Lower lobe of right lung (tissue), 2 donors: ENCODE measurements around the gene ATP6V1B1. TPM values are rescaled to one million over a fixed set of nuclear protein-coding genes. Genes with fewer than 3 reads are reported as not detected.

ENCODE experiments used
- ATAC-seq, 2 donors: fragments of 200-7000 bp; cut with Tn5 transposase; one replicate each; pipeline ENCODE4 v1.9.1; 2020 to 2022; ENCODE audit warnings: mild to moderate bottlenecking in 2 of 2, moderate library complexity in 2 of 2
- DNase-seq: peaks from one replicate; pipeline ENCODE4 v3.0.0-alpha.2; 2020
- H3K27ac ChIP-seq: fragments of 200-600 bp; one replicate; pipeline ENCODE4 v1.8.0; 2022
- H3K27me3 ChIP-seq: fragments of 200-600 bp; one replicate; pipeline ENCODE4 v1.8.0; 2022; ENCODE audit warnings: low read depth
- H3K36me3 ChIP-seq: fragments of 200-600 bp; one replicate; pipeline ENCODE4 v1.8.0; 2022; ENCODE audit warnings: mild to moderate bottlenecking
- H3K4me1 ChIP-seq: fragments of 200-600 bp; one replicate; pipeline ENCODE4 v1.8.0; 2022
- H3K4me3 ChIP-seq: fragments of 200-600 bp; one replicate; pipeline ENCODE4 v1.8.0; 2022; ENCODE audit warnings: mild to moderate bottlenecking
- H3K9me3 ChIP-seq: fragments of 200-600 bp; one replicate; pipeline ENCODE4 v1.8.0; 2022
- CTCF ChIP-seq: fragments of 200-600 bp; IDR thresholded peaks from one replicate; pipeline ENCODE4 v1.8.0; 2022; ENCODE audit warnings: antibody characterized with exemption, mild to moderate bottlenecking
- intact Hi-C: fragments of 100-400 bp; cut with DNase I; formaldehyde crosslinking; loops from one replicate; pipeline ENCODE4 v1.11.0; 2022
- total RNA-seq: library from RNA; stranded (reverse); fragmentation: NEBNext Ultra II Directional; extraction: Animal tissue kit (Norgen Biotek cat#: 25700); gene quantifications from one replicate; pipeline ENCODE4 v1.2.1, GENCODE V29; 2021
- donor health status: DM: no; HTN: yes; CAD: no; lungs with severe emphysema.

ATP6V1B1 gene
- total RNA-seq, 1 donor from 2014 or later: 2.2 TPM

- Histone ChIP-seq H3K9me3 (no peaks in the 10 kb centered on the region), H3K36me3 (no peaks in the 10 kb centered on the region), H3K4me1 (peaks cover 5% of the 10 kb centered on the region), H3K4me3 (no peak overlapping the region), H3K27ac (no peak overlapping the region), H3K27me3 (no peaks in the 10 kb centered on the region)
- DNase-seq (no peak), ATAC-seq (no peak)
- TF ChIP-seq CTCF: no peak
- intact Hi-C loops: no loop called here
Observed at GRCh38 chr2:71003966-71004755, 68.5 kb downstream of the ATP6V1B1 start.

GRCh38 chr2:71004857-71005256 is 69.2 kb downstream of the ATP6V1B1 start:
- DNase-seq (no peak), ATAC-seq (no peak)
- Histone ChIP-seq H3K4me1 (peaks cover 5% of the 10 kb centered on the region), H3K27me3 (peaks cover under 1% of the 10 kb centered on the region), H3K9me3 (no peaks in the 10 kb centered on the region), H3K4me3 (no peak overlapping the region), H3K36me3 (no peaks in the 10 kb centered on the region), H3K27ac (no peak overlapping the region)
- TF ChIP-seq CTCF: no peak
- intact Hi-C loops: no loop called here

- Histone ChIP-seq H3K4me3 (no peak overlapping the region), H3K27ac (no peak overlapping the region), H3K36me3 (no peaks in the 10 kb centered on the region), H3K4me1 (peaks cover 5% of the 10 kb centered on the region), H3K9me3 (no peaks in the 10 kb centered on the region), H3K27me3 (peaks cover 8% of the 10 kb centered on the region)
- ATAC-seq (no peak), DNase-seq (no peak)
- no peak for TF ChIP-seq CTCF
- intact Hi-C loops: no loop called here
Observed at GRCh38 chr2:71005271-71006202, 69.8 kb downstream of the ATP6V1B1 start.

- H3K4me3 ChIP-seq: no peak overlapping the region
- no peak for TF ChIP-seq CTCF
- intact Hi-C loops: no loop called here
Observed at GRCh38 chr2:71006323-71006722, 70.6 kb downstream of the ATP6V1B1 start.

DNA sequence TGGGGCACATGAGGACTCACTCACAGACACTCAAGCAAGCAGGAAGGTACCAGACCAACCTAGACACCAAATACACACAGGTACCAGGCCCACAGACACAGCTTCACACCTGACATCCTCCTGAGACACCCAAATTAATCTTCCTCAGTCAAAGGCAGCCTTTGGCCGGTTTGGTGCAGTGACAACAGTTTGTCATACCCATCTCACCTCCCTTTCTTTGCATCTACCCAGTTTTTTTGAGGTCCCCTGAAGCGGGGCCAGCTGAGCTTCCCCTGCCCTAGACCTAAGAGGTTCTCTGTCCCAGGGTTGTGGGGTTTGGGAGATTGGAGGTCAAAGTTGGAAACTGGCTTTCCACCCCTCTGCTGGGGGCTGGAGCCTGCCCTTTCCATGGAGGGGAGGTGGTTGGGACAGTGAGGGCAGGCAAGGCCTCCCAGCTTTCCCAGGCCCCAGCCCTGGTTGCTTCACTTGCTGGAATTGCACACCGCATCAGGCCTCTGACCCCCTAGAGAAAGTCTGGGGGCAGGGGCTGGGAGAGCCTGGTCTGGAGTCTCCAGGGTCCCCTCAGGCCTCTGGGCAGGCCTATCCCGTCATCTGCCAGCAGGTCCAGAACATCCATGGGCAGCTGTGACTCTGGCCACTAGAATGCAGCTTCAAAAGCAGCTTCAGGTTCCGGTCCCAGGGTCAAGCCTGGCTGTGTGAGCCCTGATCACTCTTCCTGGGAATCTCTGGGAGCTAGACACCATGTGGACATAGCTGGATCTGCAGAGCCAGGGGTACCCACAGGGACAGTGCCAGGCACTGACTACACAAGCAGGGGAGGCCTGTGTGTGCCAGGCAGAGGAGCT is 71.5 kb downstream of the ATP6V1B1 start:
- H3K9me3 ChIP-seq: no peaks in the 10 kb centered on the region
- no peak overlapping the region for H3K27ac ChIP-seq
- H3K4me3 ChIP-seq: no peak overlapping the region
- ATAC-seq (no peak), DNase-seq (no peak)
- peaks cover 16% of the 10 kb centered on the region for H3K27me3 ChIP-seq
- no peaks in the 10 kb centered on the region for H3K36me3 ChIP-seq
- no peak for TF ChIP-seq CTCF
- intact Hi-C loops: no loop called here
- no peaks in the 10 kb centered on the region for H3K4me1 ChIP-seq

More at GRCh38 chr2:71006323-71006722, 70.6 kb downstream of the ATP6V1B1 start:
- H3K36me3 ChIP-seq: no peaks in the 10 kb centered on the region
- H3K4me1 ChIP-seq: no peaks in the 10 kb centered on the region
- no peaks in the 10 kb centered on the region for H3K9me3 ChIP-seq
- H3K27me3 ChIP-seq: peaks cover 9% of the 10 kb centered on the region
- no peak for DNase-seq
- ATAC-seq: no peak
- H3K27ac ChIP-seq: no peak overlapping the region
